Stimulated activated CD8-positive, alpha-beta memory T cell treated with anti-CD3 and anti-CD28 coated beads, Interleukin-2, amount 100 ng/mL, for 1 hour (primary cell): ENCODE results near the gene SRSF2.
"Not testable (repeated sequence)": the region's sequence is repeated elsewhere in the genome, so short reads cannot be mapped to it uniquely, and the experiment has no call there.

Experiments
- DNase-seq, 2 donors: peaks; one replicate each; pipeline ENCODE4 v3.0.0-alpha.2; 2020; ENCODE audit warnings: low read depth in 2 of 2

The SRSF2 gene

DNA sequence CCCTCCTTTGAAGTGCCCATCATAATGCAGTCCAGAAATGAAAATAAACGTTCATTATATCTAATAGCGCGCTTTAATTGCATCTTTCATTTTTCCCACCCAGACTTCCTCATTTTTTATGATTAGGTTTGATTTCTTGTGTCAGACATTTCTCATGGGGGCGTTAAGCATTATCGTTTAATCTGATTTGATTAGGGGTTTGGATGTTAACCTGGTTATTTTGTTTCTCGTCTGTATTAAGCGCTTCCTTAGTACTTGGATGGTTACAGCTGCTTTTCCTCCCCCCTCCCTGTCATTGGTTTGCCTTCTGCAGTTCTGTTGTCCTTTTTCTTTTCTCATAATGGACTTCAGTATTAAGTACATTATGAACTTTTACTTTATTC, 1.3 kb upstream of the SRSF2 start:
- DNase-seq = no peak

DNA sequence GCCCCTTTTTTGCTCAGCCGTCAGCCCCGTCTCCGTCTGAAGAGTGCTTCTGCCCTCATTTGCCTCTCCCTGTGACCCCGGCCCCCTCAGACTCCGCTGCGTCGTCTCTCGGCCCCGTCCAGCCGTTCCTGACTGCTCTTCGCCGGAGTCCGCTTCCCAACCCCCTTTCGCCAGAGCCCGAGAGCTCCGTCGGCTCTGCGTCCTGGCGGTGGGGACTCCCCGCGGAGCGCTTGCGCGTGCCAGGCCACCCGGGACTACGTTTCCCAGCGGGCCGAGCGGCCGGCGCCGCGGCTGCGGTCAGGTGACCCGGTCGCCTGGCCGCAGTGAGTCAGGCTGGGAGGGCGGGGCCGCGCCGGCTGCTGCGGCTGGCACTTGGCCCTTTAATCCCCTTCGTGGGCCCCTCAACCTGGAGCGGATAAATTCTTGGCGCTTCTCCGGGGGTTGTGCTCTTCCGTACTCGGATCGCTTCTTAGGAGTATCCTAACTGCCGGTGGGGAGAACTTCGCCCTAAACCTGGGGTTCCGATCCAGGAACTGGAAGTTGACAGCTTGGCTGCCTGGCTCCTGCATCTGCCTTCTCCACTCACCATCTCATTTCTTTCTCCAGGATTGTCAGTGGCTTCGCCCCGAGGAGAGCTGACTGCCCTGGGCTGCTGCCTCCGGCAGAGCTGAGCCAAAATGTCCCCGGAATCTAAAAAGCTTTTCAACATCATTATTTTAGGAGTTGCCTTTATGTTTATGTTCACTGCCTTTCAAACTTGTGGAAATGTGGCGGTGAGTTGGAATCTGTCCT, 741 bp upstream of the SRSF2 start, which contains the start of gene MFSD11:
Gene MFSD11 (plus strand): TSS at position 444 of the 792 bp plus-strand sequence. CDS start 234 bp downstream, at position 678.
- DNase-seq = peak; percentile 85 to 87

GRCh38 chr17:76736349-76737081, 616 bp downstream of the SRSF2 start:
- DNase-seq = peak; percentile 45 to 47

DNA sequence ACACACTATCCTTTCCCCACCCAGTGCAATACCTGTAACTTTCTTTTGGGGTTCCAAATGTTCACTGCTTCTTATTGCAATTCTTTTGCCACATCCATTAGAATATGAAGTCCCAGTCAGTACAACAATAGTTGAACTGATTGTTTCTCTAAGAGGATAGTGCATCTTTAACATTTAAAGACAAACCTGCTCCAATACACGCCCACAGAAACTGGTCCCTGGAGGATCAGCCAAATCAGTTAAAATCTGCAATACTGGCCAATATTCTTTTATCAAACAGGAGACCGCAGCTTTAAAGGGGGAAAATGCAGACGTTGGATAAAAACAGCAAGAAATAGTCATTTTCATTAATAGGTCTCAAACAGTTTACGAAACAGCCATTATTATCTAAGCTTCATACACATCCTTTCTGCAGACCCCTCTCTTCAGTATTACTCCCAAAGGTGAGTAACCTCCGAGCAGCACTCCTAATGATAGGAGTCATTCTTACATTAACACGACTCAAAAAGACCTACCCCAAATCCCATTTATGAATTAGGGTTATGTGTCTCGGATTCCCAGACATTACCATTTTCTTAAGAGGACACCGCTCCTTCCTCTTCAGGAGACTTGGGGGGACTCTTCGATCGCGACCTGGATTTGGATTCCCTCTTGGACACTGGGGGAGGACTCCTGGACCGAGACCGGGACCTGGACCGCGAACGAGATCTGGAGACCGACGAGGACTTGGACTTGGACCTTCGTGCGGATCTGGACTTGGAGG, 1.4 kb downstream of the SRSF2 start:
- no peak for DNase-seq

DNA sequence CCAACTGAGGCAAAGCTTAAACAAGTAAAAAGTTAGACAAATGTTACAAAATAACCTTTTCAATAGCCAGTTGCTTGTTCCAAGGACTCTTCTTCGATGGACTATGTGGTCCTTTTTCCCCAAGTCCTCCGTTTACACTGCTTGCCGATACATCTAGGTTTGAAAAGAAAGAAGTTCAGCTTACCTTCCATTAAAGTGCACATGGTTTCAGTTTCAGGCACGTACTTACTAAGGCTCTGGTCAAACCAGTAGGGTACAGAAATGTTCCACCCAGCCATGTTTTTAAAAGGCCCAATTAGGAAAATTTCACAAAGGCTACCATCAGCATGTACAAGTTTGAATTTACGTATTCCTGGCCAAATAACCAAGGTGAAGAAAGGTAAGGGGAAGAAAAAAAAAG, 2.1 kb downstream of the SRSF2 start:
- DNase-seq = no peak

- no peak for DNase-seq
These were observed 2.9 kb downstream of the SRSF2 start for GRCh38 chr17:76734080-76734840.

DNA sequence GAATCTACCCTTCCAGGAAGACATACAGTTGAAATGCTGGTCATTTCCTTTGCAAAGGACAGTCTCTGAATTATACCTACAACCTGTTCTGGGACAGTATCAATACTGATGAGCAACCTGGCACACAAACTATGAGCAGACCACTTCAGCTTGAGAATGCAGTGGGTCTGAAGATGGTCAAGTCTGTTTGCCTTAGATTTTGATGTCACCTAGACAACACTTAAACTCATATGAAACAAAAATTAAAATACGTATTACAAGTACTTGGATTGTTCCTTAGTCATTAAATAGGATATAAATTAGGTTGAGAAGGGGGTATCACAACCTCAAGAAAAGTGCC, 3.5 kb downstream of the SRSF2 start:
- DNase-seq = no peak

GRCh38 chr17:76732734-76733617, 4.2 kb downstream of the SRSF2 start:
- DNase-seq = no peak

DNA sequence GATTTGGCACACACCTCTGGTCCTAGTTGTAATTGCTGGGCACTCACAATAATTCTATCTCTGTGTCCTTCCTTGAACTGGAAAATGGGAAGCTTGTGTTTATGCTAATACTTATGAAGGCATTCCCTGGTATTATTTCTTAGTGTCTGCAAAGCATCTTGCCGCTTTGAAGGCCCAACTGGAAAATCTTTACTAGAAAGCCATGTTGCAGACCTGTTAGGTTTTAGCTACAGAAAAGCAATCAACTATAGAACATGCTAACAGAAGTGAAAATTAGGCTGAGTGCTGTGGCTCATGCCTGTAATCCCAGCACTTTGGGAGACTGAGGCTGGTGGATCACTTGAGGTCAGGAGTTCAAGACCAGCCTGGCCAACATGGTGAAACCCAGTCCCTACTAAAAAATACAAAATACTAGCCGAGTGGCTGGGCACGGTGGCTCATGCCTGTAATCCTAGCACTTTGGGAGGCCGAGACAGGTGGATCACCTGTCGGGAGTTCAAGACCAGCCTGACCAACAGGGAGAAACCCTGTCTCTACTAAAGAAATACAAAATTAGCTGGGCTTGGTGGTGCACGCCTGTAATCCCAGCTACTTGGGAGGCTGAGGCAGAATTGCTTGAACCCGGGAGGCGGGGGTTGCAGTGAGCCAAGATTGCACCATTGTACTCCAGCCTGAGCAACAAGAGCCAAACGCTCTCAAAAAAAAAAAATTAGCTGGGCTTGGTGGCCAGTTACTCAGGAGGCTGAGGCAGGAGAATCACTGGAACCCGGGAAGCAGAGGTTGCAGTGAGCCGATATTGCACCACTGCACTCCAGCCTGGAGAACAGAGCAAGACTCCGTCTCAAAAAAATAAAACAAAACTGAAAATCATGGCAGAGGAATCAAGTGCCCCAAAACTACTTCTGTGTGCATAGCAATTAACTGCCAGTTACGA, 5.1 kb downstream of the SRSF2 start:
- DNase-seq = not testable (repeated sequence)

DNA sequence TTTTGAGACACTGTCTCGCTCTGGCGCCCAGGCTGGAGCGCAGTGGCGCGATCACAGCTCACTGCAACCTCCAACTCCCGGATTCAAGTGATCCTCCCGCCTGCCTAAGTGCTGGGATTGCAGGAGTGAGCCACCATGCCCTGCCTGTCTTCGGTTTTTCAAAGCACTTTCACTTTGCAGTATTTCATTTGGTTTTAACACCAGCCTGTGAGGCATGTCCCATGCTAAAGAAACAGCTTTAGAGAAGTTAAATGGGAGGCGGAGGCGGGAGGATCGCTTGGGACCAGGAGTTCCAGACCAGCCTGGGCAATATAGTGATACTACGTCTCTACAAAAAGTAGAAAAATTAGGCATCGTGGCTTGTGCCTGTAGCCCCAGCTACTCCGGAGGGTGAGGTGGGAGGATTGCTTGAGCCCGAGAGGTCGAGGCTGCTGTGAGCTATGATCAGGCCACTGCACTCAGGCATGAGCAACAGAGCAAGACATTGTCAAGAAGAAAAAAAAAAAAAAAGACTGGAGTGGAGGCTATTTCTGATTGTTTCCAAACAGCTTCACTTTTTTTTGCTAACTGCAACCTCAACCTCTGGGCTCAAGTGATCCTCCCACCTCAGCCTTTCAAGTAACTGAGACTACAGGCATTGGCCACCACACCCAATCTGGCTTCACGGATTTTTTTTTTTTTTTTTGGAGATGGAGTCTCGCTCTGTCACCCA, 9.2 kb downstream of the SRSF2 start:
- DNase-seq = no peak

GRCh38 chr17:76726776-76727718, 10.1 kb downstream of the SRSF2 start, which contains the start of gene METTL23:
Gene METTL23, plus strand, starts transcription at chr17:76726839. Its CDS starts 2,872 bp downstream, at chr17:76729711.
- DNase-seq = peak; percentile 49 to 63

DNA sequence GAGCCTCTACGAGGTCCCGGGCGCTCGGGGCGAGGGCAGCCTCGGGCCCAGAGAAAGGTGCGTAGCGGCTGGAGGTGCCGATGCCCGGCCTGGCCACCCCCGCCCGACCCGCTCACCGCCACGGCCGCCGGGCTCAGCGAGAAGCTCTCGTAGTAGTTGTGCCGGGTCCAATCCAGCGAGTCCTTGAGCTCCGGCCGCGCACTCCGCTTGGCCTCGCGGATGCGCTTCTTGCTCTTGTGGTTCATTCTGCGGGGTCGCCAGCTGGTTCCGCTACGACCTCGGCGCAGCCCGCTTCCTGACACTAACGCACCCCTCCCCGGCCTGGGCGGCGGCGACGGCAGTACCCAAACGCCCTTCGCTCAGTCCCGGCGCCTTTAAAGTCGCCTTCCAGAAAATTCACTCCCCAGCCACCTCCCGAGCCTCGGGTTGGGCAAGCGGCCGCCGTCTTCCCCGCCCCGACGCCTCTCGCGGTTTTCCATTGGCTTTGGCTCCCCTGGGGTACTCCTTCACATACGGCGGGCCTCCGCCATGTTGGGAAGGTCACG, 10.8 kb downstream of the SRSF2 start, which contains the start of gene JMJD6:
Gene JMJD6 (minus strand): TSS at position 376 of the 545 bp plus-strand sequence. CDS start 131 bp downstream, at position 245.
- peak; percentile 86 for DNase-seq

GRCh38 chr17:76725580-76726230, 11.4 kb downstream of the SRSF2 start:
- peak; percentile 43 to 58 for DNase-seq

GRCh38 chr17:76723812-76724211, 13.3 kb downstream of the SRSF2 start:
- DNase-seq = no peak

DNA sequence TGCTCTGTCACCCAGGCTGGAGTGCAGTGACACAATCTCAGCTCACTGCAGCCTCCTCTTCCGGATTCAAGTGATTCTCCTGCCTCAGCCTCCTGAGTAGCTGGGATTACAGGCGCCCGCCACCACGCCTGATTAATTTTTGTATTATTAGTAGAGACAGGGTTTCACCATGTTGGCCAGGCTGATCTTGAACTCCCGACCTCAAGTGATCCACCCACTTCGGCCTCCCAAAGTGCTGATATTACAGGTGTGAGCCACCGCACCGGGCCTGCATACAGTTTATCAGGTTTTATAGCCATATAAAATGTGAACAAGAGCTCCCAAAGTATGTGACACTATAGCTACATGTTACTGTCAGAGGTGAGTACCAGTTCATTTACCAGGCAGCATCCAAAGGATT, 14.2 kb downstream of the SRSF2 start:
- not testable (repeated sequence) for DNase-seq

DNA sequence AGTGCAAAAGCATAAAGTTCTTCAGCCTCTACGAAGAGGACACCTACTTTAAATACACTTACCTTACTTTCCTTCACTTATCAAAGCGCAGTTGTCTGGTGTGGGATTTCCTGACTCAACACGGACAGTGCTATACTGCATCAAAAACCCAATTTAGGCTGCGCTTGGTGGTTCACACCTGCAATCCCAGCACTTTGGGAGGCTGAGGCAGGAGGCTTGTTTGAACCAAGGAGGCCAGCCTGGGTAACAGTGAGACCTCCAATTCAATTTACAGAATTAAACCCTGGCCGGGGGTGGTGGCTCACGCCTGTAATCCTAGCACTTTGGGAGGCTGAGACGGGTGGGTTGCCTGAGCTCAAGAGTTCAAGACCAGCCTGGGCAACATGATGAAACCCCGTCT, 14.9 kb downstream of the SRSF2 start:
- DNase-seq = no peak

- DNase-seq = no peak
These were observed 15.7 kb downstream of the SRSF2 start for GRCh38 chr17:76721463-76721862.
